Measurements from ENCODE around the gene FTO.
A peak's percentile ranks its signal among the peaks of the same experiment; 100 is the strongest.

FTO gene

GRCh38 chr16:53980675-53981074, 276.7 kb downstream of the FTO start:
- no peak for DNase-seq

DNA sequence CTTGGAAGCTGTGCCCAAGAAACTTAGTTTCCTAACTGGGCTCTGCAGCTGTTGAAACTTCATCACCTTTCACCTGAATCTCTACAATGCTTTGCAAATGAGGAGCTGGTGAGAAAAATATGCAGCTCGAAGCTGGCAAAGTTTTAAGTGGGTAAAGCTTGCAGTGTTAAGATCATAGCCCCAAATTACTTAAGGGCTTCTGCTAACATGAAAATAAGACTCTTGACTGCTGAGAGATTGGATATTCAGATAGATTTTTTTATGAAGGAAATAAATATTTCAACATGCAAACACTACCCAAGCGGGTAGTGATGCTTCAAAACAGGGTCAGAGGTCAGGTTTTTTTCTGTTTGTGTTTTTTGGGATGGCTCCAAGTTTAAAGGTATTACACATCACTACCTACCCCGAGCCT, 278.7 kb downstream of the FTO start:
- DNase-seq = no peak

DNA sequence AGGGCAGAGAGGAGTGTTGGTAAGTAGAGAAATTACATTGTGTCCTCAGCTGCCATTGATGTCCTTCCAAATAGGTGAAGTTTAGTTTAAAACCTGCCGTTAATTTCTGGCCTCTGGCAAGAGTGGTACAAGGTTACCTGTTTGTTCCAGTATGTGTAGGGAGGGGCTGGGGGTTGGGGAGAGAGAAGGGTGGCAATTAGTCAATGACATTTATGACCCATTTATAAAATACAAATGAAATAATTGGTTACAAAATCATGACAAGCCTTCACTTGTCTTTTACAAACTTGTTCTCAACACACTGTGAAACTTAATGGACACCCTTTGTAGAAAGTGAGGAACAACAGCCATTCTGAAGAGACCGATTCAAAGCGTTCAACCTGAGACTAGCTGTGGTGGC, 281.0 kb downstream of the FTO start:
- DNase-seq = no peak

DNA sequence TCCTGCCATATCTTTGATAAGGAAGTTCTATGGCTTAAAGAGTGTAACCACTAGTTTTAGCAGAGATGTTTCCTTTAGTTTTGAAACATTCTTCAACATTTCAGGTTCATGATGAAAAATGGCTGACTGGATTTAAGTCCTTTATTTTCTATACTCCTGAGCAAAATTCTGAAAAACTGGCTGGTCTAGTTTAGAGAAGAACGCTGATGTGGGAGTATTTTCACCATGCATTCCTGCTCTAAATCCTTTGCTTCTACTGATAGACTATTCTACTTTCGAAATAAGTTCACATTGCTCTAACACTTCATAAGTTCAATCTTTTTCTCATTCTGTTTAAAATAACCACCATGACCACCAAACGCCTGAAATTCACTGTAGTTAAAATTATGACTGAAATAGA, 281.9 kb downstream of the FTO start:
- no peak for DNase-seq

DNA sequence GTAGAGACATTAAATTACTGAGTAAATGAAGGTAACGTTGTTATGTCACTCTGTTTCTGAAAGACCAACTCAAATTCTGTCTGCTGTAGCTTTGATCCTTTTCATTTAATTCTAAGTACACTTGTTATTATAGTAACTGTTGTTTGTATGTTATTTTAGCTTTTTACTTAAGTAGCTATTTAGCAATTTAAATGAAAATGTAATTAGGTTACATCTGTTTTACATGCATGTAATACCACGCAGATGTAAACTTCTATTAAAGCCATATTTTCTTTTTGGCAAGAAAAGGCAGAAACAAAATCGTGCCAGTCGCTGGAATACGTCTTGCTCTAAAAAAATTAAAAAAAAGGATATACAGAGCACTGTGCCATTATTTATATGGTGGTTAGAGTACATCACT, 282.8 kb downstream of the FTO start:
- DNase-seq = no peak

DNA sequence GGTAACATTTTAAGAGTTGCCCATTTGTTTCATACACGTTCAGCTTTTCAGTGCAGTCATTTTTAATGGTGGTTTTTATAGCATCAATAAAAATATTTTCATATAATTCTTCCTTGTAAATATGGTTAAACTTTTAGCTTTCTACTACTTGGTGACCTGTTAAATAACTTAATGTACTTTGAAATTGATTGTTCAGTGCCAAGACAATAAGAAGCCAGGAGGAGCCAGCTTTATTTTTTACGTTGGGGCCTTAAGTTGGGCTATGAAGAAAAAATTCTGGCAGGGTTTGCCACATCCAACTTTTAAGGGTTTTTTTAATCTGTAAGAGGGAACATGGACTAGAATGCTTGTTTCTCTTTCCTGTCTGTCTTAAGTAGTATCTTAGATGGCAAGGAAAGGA, 284.2 kb downstream of the FTO start:
- DNase-seq = no peak

DNA sequence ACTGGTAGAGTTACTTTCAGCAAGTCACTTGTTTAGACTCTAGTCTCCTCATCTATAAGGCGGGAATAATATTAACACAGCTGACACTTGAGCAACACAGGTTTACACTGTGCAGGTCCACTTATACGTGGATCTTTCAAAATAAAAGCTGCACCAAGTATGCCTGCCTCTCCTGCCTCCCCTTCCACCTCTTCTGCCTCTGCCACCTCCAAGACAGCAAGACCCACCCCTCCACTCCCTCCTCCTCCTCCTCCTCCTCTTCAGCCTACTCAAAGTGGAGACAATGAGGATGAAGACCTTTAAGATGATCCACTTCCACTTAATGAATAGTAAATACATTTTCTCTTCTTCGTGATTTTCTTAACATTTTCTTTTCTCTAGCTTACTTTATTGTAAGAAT, 285.6 kb downstream of the FTO start:
- no peak for DNase-seq

DNA sequence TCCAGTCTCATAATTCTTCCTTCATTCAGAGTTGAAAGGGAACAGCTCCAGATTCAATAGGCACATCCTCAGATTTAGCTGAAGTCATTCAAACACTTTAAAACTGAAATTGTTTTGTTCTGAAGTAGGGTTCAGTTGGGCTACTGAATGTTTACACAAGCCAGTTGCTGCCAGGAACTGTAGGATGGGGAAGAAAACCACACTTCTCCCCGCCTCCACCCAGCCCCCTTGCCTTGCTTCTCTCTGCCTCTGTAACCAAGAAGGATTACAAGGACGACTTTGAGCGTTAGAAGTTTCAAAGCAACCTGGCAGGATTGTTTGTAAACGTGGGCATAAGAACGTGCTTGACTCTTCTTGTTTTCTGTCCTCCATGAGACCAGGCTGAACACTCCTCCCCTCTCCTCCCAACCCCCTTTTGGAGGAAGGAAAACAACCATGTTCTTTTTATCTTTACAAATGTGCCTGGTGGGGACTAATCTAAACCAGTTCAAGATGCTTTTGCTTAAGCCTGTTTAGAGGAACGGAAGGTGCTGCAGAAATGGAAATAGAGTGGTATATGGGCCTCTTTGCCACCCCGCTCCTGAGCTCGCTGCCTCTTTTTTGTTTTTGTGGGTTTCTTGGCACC, 287.9 kb downstream of the FTO start:
- DNase-seq = no peak

- DNase-seq = no peak
These were observed 291.4 kb downstream of the FTO start for GRCh38 chr16:53995378-53995777.

- DNase-seq = no peak
These were observed 293.0 kb downstream of the FTO start for GRCh38 chr16:53996961-53997360.

GRCh38 chr16:53998024-53998810, 294.3 kb downstream of the FTO start:
- DNase-seq = no peak

DNA sequence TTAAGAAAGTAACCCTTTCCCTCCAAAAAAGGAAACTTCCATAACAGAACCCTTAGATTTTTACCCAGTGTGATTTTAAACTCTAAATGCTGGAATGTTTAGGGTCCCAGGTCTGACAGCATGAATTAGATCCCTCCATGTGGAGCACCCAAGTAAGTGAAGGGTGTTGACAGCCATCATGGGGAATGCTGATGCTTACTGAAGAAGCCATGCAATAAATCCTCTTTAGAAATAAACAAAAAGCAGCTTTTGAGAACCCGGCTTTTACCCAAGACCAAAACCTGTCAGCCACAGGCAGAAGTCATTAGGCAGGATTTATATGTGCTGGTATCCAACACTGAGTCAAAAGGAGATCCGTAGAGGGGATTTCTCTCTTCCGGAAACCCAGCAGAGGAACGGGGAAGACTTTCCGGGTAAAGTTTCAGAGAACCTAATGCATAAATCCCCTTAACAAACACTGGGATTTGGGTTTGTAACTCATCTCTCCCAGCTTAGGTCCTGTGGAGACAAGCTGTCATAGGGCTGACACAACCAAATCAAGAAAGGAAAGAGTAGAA, 295.1 kb downstream of the FTO start:
- DNase-seq = no peak

DNA sequence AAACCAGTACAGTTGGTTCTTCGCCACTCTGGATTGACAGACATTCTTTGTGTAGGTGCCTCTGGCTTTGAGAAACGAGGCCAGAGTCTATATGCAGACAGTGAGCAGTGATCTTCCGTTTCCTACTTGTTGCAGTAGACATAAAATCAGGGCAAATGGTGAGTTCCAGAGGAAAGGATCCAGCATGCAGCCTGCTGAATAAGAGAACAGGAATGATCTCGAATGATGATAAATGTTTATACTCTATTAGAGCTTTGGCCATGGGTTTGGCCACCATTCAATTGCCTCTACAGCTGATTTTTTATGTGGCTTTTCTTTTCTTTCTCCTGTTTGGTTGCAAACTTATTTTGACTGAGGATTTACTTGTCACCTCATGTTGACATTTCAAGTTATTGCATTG, 295.9 kb downstream of the FTO start:
- no peak for DNase-seq

DNA sequence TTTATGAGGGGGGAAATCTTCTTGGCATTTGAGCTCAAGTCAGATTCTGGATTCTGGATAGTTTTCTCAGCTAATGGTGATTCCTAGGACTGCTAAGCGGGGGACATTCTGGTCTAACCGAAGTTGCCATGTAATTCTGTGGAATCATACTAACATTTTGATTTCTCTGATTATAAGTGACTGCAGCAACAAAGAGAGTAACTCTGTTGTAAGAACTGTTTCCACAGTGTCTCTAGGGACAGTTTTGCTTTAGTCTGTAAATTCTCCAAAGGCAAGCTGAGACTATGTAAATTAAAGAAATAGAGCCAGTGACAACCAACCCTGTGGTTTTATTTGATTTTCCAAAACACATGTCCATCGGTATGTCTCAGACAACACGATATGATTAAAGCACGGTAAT, 296.4 kb downstream of the FTO start:
- no peak for DNase-seq

DNA sequence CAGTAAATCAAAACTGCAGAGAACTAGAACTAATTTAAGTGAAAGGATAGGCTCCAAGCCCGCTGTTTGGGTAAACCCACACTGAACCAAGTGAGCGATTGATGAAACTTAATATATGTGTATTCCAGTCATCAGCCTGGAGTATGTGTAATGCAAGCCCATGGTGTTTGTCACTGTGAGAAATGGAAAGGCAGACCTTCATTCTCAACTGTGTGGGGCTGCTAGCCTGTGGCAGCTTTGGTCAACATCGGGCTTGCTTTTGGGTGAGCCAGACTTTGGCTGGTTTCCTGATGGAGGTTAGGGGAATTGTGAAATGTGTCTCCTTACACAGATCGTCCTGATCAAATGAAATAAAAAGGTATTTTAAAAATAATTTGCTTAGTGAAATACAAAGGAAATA, 302.7 kb downstream of the FTO start:
- DNase-seq = no peak

GRCh38 chr16:54007504-54007903, 303.5 kb downstream of the FTO start:
- no peak for DNase-seq

DNA sequence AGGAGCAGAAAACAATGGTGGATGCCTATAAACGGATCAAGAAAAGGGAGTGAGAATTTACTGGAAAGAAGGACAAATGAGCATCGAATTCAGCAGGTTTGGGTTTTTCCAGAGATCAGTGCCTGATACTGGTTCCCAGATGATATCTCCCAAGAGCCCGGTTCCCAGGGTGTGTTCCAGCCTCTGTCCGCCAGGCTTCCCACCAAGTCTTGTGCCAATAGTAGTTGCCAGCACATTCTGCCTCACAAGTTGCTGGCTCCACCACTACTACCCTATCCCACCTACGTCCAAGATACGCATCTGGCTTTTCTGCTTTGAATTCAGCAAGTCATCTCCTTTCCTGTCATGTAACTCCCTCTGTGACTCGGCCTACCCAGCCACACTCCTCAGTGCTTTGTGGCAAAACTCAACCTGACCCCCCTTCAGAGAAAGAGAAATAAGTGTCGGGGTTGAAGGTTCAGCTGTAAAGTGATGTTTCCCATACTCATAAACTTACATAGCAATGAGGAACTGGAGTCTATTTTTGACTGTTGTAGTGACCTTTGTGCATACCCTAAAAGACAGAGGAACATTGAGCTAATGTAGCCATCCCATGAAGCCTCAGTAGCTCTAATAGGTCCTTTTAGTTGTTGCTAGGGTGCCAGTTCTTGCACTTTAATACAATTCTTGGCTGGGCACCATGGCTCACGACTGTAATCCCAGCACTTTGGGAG, 305.7 kb downstream of the FTO start:
- no peak for DNase-seq

DNA sequence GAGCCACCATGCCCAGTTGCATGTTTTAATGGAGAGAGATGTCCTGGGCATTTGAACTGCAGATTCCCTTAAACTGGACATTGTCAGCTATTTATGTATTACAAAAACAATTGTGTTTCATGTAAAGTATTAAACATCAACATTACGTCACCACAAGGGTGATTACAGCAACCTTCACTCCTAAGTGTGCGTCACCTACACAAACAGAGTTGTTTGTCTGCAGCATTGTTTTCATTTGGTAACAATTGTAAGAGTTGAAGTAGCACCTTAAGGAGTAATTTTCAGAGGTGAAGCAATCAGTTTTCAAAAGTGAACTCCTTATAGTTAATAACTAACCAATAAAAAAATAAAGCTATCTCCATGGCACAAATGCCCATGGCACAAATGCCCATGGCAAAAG, 311.2 kb downstream of the FTO start:
- no peak for DNase-seq

DNA sequence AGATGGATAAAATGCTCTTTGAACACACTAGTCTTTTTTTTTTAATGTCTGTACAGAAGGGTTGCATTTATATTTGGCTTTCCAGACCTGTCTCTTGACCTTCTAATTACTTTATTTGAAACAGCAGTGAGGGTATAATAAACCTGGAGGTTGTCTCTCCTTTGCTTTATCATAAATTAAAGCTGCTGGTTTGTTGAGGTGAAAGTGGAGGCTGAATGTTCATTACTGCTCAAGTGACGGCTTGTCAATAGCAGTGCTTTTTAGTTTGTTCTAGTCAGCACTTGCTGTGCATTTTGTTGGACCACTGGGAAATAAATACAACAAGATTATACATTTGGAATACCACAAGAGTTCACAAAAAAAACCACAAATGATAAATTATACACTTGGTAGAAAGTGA, 318.4 kb downstream of the FTO start:
- DNase-seq = no peak

- peak; percentile 23 for DNase-seq
These were observed 322.5 kb downstream of the FTO start for GRCh38 chr16:54026456-54026855.

GRCh38 chr16:54027062-54027461, 323.1 kb downstream of the FTO start:
- DNase-seq = peak; percentile 89

GRCh38 chr16:54027558-54027957, 323.6 kb downstream of the FTO start:
- peak; percentile 45 for DNase-seq

- no peak for DNase-seq
These were observed 324.0 kb downstream of the FTO start for GRCh38 chr16:54027995-54028394.

DNA sequence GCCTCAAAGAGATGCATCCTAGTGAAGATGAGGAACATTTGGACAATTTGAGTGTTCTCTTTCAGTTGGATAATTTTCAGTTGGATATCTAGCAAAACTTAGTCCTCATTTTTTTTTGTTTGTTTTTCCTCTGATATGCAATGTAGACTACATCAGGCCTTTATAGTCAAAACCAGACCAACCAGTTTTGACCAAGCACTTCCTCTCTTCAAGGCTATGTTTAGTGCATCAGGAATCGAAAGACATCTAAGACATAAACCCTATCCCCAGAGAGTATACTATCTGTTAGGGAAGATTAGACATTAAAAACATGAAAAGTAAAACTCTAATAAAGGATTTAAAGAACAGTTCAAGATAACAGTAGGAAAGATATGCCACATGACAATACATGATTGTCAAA, 326.5 kb downstream of the FTO start:
- no peak for DNase-seq
